Esophagus (tissue), 2 donors: ENCODE results near the gene RNF17. TPM values are rescaled to one million over a fixed set of nuclear protein-coding genes. Genes with fewer than 3 reads are reported as not detected.

Experiments used
- H3K27ac ChIP-seq, 2 donors: one replicate each; pipeline ENCODE4 v1.5.1; 2013; ENCODE audit warnings: low read depth in 2 of 2, mild to moderate bottlenecking in 2 of 2, inconsistent platforms in 1 of 2, low read length in 1 of 2, moderate library complexity in 1 of 2
- H3K27me3 ChIP-seq, 2 donors: one replicate each; pipeline ENCODE4 v1.6.1; 2013; ENCODE audit warnings: low read length in 2 of 2, control low read depth in 1 of 2, mild to moderate bottlenecking in 1 of 2; ENCODE audit not compliant: insufficient read depth in 2 of 2, control insufficient read depth in 1 of 2
- H3K36me3 ChIP-seq, 2 donors: one replicate each; pipeline ENCODE4 v1.6.1; 2013; ENCODE audit warnings: low read length in 1 of 2; ENCODE audit not compliant: control insufficient read depth in 2 of 2, insufficient read depth in 2 of 2
- H3K4me1 ChIP-seq, 2 donors: one replicate each; pipeline ENCODE4 v1.6.1; 2013; ENCODE audit warnings: low read length in 1 of 2; ENCODE audit not compliant: control insufficient read depth in 2 of 2, insufficient read depth in 2 of 2
- H3K4me3 ChIP-seq, 2 donors: one replicate each; pipeline ENCODE4 v1.5.1; 2013; ENCODE audit warnings: low read length in 2 of 2, mild to moderate bottlenecking in 2 of 2, low read depth in 1 of 2, moderate library complexity in 1 of 2
- H3K9me3 ChIP-seq, 2 donors: one replicate each; pipeline ENCODE4 v1.6.1; 2013; ENCODE audit warnings: mild to moderate bottlenecking in 2 of 2, low read depth in 1 of 2, low read length in 1 of 2, moderate library complexity in 1 of 2; ENCODE audit not compliant: control insufficient read depth in 2 of 2, insufficient read depth in 1 of 2
- WGBS, 2 donors: extraction: QIAGEN DNeasy Blood & Tissue Kit; methylation state at CpG; one replicate each; pipeline ENCODE4 v1.1.7; 2013; 5-methylcytosine and 5-hydroxymethylcytosine counted together
- polyA plus RNA-seq, 2 donors: library from polyadenylated mRNA; stranded (reverse); fragments of 200-250 nt; gene quantifications; one replicate each; pipeline ENCODE4 v1.2.3, GENCODE V29; 2013
- donor health status: healthy with polysubstance abuse.
- donor health status: Bipolar disorder and iron deficiency.

Gene RNF17
- polyA plus RNA-seq, 2 donors = not detected

DNA sequence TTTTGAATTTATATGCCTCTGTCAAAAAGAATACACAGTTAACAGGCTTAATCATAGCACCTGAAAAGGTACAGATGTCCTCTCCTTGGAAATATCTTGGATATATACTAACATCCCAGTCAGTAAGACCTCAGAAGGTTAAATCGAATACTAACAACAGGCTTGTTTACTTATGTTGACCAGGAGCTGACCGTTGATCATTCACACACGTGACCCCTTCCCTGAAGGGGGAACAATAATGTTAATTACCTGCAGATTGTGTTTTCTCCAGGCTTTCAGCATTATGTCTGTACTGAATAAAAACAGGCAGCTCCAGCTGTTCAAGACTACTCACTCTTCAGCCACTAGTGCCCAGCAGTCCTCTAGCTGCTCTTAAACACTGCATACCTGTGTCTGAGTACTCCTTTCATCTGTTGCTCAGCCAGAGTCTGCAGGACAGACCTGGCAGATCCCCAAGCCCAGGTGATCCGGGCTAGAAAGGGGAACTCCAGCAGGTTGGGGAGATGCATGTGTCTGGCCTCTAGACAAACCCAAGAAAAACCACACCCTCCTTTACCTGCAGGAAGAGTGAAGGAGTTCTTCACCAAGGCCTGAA, 163.9 kb downstream of the RNF17 start:
- no peaks in the 10 kb centered on the region for H3K9me3 ChIP-seq
- H3K4me1 ChIP-seq = no peaks in the 10 kb centered on the region
- 65 to 70% methylated on average over 4 of the region's 4 CpGs for WGBS, 2 donors
- H3K27ac ChIP-seq = no peak overlapping the region
- H3K27me3 ChIP-seq = no peaks in the 10 kb centered on the region
- no peak overlapping the region for H3K4me3 ChIP-seq
- no peaks in the 10 kb centered on the region for H3K36me3 ChIP-seq

DNA sequence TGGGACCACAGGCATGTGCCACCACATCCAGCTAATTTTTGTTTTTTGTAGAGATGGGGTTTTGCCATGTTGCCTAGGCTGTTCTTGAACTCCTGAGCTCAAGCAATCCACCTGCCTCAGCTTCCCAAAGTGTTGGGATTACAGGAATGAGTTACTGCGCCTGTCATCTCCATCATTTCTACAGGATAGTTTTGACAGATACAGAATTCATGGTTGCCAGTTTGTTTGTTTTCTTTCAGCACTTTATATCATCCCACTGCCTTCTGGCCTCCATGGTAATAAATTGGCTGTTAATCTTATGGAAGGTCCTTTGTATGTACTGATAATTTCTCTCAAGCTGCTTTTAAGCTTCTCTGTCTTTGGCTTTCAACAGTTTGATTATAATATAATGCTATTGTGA, 165.2 kb downstream of the RNF17 start:
- H3K9me3 ChIP-seq = no peaks in the 10 kb centered on the region
- H3K36me3 ChIP-seq = no peaks in the 10 kb centered on the region
- no peak overlapping the region for H3K4me3 ChIP-seq
- no peak overlapping the region for H3K27ac ChIP-seq
- no peaks in the 10 kb centered on the region for H3K4me1 ChIP-seq
- 95% methylated on average over 1 of the region's 1 CpG for WGBS, 2 donors
- H3K27me3 ChIP-seq = peaks cover 0 to 4% of the 10 kb centered on the region in 2 donors

Other genes starting within 250 kb of the RNF17 start
- 1 to 10 TPM in 1 of 2 donors, under 1 TPM in 1; 0.81 to 1.8 TPM for gene ATP12A, start 83.8 kb upstream of the RNF17 start, polyA plus RNA-seq